Kidney epithelial cell (primary cell): ENCODE results near the gene PANX1. TPM values are rescaled to one million over a fixed set of nuclear protein-coding genes. Genes with fewer than 3 reads are reported as not detected.

Experiments used
- DNase-seq: peaks from one replicate; pipeline ENCODE4 v3.0.0-alpha.2; 2010; ENCODE audit warnings: low read depth
- H3K27me3 ChIP-seq: 2 replicates; pipeline ENCODE4 v1.6.0; 2011; ENCODE audit warnings: low read length; ENCODE audit not compliant: control insufficient read depth, insufficient read depth
- H3K36me3 ChIP-seq: 2 replicates; pipeline ENCODE4 v1.5.1; 2011; ENCODE audit warnings: low read length; ENCODE audit not compliant: control insufficient read depth, insufficient read depth
- H3K4me3 ChIP-seq: 2 replicates; pipeline ENCODE4 v1.5.1; 2011; ENCODE audit warnings: low read depth, mild to moderate bottlenecking, control low read depth, low read length
- total RNA-seq: library from RNA; depleted of rRNA; stranded (reverse); fragments of >200 nt; gene quantifications from 2 replicates; pipeline ENCODE4 v1.2.3, GENCODE V29; 2015
- TF ChIP-seq, protein P1 (sequence below): IDR thresholded peaks from 2 replicates; pipeline ENCODE4 v1.5.1; 2011; ENCODE audit warnings: mild to moderate bottlenecking, moderate library complexity, low read length, control low read depth, inconsistent platforms; ENCODE audit not compliant: insufficient read depth, poor library complexity, severe bottlenecking

PANX1 gene
- total RNA-seq, 1 donor from 2014 or later: 60.5 TPM

DNA sequence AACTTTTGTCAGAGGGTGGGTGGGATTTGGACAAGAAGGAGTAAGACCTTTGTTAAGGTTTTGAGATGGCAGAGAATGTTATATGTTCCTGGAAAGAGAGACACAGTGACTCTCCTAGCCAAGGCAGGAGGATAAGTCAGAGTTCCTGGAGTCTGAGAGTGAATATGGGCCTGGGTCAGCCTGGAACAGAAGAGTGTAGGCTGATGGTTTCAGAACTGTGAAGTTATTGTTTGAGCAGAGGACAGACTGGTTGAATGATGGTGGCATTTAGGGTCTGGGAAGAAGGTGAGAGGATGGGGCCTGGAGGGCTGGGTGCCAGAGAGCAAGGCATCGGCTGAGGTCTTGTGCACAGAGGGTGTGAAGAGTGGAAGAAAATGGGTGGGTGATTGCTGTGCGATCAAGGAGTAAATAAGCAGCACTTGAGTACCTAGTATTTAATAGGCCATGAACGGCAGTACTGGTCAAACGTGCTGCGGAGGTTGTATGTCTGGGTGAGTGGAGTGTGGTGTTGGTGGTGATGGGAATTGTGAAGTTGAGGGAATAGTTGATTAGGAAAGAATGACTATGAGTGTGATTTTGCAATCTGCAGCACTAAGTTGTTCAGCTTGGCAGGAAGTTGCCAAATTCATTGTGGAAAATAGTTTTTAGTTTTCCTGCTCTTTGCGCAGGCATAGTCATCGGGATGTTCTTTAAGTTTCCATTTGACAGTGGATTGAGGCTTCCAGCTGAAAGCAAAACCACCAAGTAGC, 1.8 kb downstream of the PANX1 start:
- Histone ChIP-seq H3K36me3 (no peaks in the 10 kb centered on the region), H3K4me3 (peak overlapping the region; percentile 83), H3K27me3 (no peaks in the 10 kb centered on the region)
- no peak for DNase-seq
- TF ChIP-seq, protein P1, sequence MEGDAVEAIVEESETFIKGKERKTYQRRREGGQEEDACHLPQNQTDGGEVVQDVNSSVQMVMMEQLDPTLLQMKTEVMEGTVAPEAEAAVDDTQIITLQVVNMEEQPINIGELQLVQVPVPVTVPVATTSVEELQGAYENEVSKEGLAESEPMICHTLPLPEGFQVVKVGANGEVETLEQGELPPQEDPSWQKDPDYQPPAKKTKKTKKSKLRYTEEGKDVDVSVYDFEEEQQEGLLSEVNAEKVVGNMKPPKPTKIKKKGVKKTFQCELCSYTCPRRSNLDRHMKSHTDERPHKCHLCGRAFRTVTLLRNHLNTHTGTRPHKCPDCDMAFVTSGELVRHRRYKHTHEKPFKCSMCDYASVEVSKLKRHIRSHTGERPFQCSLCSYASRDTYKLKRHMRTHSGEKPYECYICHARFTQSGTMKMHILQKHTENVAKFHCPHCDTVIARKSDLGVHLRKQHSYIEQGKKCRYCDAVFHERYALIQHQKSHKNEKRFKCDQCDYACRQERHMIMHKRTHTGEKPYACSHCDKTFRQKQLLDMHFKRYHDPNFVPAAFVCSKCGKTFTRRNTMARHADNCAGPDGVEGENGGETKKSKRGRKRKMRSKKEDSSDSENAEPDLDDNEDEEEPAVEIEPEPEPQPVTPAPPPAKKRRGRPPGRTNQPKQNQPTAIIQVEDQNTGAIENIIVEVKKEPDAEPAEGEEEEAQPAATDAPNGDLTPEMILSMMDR: no peak

DNA sequence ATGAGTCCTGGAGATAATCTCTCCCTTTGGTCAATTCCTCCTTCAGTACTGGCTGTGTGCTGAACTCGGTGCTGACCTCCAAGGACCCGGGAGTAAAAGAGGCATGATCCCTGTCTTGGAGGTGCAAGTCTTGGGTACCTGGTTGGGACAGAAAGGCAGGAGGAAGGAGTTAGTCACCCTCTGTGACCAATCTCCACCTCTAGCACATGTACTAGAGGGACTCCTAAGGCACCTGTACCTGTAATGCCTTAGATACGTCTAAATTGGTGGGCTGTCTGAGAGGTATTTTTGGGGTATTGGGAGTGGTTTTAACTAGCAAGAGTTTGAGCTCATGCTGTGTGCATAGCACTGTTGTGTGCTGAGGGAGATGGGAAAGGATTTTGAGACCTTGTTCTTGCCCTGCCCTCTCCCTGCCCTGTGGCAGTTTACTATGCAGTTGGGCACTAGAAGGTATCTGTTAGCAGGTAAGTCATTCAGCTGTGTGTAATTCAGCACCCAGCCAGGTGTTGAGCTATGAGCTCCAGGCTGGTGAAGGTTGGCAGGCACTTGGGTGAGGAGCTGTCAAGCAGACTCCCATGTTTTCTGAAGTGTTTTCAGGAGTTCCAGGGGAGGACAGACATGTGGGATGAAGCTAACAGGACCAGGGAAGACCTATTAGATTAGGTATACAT, 2.5 kb downstream of the PANX1 start:
- DNase-seq: no peak
- TF ChIP-seq, protein P1: no peak
- no peak overlapping the region for H3K4me3 ChIP-seq
- no peaks in the 10 kb centered on the region for H3K27me3 ChIP-seq
- H3K36me3 ChIP-seq: no peaks in the 10 kb centered on the region

DNA sequence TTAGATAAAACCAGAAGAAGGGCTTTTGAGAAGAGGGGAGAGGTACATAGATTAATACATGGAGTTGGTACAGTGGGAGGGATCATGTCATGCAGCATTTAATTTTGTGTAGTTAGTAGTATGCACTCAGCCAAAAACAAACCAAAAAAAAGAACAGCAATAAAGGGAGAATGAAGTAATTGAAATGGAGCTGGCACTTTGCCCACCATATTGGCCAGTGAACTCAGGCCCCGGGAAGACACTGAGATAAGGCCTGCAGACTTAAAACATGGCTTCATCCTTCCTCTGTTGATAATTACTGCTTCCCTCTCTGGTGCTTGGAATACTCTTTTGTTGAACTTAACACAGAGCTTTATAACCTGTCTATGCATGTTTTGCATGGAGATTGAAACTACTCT, 3.1 kb downstream of the PANX1 start:
- no peak for DNase-seq
- no peaks in the 10 kb centered on the region for H3K36me3 ChIP-seq
- TF ChIP-seq, protein P1: no peak
- H3K27me3 ChIP-seq: no peaks in the 10 kb centered on the region
- no peak overlapping the region for H3K4me3 ChIP-seq

DNA sequence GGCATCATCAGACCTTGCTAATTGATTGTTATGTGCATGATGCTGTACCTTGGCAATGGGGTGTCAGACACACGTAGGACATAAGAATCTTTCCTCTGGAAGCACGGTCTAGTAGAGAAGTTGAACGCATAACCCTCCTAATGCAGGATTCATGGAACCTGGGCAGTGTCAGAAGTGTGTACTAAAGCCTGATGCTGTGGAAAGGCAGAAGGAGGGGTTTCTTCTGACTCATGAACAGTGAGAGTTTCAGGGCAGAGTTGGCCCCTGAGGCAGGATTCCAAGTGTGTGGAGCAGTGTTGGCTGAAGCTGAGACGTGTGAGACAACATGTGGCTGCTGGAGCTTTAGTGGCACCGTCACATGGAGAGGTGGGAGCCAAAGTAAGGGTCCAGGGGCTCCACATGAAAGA, 3.5 kb downstream of the PANX1 start:
- peak; percentile 49 for DNase-seq
- TF ChIP-seq, protein P1: no peak
- H3K27me3 ChIP-seq: no peaks in the 10 kb centered on the region
- no peaks in the 10 kb centered on the region for H3K36me3 ChIP-seq
- no peak overlapping the region for H3K4me3 ChIP-seq

DNA sequence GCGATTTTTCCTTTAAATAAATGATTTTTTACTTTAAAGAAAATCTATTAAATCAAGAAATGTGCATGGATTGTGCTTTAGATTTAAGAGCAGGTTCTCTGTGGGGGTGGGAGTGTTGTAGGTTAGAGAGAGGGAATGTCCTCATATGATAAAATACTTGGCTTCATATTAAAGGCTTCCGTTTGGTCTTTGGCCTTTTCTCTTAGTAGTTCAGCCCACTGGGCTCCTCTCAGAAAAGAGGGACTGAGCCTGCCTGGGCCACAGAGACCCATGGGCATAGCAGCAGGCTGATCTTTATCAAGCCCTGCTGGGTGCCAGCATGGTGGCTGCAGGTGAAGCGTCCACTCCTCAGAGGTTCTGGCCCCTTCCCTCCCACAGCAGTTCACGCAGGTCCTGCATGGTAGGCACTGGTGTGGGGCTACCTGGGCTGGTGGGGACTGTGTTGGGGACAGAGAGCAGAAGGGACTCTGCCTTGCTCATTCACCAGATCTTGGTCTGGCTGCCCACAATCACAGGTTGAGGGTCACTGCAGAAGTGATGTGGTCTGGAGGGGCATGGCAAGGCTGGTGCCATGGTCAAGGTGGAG, 4.3 kb downstream of the PANX1 start:
- TF ChIP-seq, protein P1: no peak
- H3K36me3 ChIP-seq: no peaks in the 10 kb centered on the region
- no peak for DNase-seq
- no peaks in the 10 kb centered on the region for H3K27me3 ChIP-seq
- H3K4me3 ChIP-seq: no peak overlapping the region
